Measurements from ENCODE around the gene ZGPAT.

The ZGPAT gene

DNA sequence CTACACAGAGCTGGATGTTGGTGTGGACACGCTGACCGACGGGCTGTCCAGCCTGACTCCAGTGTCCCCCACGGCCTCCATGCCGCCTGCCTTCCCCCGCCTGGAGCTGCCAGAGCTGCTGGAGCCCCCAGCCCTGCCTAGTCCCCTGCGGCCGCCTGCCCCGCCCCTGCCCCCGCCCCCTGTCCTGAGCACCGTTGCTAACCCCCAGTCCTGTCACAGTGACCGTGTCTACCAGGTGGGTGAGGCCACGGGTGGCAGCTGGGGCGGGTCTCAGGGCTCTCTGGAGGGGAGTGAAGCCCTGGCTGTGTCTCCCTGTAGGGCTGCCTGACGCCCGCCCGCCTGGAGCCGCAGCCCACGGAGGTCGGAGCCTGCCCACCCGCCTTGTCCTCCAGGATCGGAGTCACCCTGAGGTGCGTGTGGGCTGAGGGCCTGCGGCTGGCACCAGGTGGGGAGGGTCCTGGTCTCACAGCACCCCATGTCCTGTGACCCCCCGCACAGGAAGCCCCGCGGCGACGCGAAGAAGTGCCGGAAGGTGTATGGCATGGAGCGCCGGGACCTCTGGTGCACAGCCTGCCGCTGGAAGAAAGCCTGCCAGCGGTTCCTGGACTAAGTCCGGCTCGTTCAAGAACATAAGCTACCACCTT, 34.7 kb downstream of the ZGPAT start:
- H3K27ac ChIP-seq = no peak overlapping the region
- no peak for DNase-seq (ENCODE audit: low read depth, low spot score)

DNA sequence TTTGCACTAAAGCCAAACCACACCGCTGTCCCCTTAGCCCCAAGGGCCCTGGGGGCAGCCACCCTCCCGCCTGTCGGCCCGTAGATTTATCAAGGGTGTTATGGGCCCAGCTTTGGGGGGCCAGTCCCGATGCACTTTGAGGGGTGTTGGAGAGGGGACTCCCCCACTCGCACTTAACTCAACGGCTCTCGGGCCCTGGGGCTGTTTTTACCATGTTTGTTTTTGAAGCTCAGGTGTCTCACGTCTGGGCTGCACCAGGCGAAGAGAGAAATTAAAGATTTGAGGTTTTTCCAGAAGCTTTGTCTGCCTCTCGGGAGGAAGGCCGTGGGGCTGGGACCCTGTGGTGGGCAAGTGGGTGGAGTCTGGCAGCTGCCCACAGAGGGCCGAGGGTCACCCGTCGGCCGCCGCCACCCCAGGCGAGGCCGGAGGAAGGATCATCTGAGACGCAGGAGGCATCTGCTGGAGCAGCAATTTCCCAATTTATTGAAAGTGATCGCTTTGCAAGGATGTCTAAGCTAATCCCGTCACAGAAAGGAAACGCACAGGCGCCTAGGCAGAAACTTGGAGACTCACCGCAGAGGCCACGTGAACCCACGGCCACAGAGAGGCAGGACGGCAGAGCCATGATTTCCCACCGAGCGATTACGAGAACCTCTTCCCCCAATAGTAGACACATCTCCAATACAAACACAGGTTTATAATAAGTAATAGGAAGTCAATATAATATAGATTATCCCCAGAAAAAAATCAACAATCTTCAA, 35.6 kb downstream of the ZGPAT start:
- no peak overlapping the region for H3K27ac ChIP-seq
- DNase-seq (ENCODE audit: low read depth, low spot score) = no peak

DNA sequence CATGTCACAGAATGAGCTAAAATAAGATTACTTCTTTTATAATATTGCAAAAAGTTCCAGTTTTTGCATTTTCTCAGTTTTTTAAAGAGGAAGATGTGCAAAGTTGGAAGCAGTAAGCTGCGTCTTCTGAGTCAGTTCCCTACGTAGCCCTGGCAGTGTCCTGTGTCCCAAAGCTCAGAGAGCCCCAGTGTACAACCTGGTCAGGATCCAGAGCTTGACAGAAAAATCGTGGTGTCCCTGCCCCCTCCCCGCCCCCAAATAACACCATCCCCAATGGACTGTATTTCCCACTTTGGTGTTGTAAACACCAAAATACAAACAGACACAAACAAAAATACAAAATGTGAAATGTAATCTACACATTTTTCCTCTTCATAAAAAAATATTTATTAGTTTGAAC, 36.3 kb downstream of the ZGPAT start:
- H3K27ac ChIP-seq = no peak overlapping the region
- no peak for DNase-seq (ENCODE audit: low read depth, low spot score)

DNA sequence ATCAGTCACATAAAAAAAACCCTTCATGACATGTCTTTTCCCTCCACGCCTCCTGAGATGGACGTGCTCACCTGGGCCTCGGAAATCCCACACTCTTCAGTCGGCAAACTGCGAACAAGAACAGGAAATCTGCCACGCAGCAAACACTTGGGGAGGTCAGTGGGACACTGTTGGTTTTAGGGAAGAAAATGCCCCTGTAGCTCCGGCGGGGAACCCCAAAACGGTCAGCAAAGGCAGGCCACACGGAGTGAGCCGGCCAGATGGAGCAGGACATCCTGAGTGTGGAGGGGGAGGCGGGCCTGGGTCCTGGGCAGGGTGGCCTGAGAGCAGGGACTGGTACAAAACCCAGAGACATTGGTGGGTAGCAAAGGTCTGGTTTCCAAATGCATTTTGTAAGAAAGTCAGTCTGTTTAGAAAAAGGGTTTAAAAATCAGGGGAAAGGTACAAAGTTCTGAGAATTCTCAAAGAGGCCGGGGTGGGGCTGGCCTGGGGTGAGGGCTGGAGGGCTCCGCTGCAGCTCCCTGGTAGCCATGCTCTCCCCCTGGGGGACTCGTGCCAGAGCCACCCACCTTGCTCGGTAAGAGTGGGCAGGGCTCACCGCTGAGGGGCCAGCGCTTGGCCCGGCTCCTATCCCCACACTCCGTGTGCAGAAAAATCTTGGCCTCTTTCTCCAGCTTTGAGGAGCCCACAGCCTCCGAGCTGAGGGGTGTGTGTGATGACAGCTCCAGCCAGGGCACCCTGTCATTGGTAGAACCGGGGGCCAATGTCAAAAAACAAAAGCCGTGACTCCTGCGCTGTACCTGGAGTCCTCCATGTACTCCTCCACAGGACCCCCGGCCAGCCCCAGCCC, 37.0 kb downstream of the ZGPAT start:
- H3K27ac ChIP-seq = no peak overlapping the region
- no peak for DNase-seq (ENCODE audit: low read depth, low spot score)

DNA sequence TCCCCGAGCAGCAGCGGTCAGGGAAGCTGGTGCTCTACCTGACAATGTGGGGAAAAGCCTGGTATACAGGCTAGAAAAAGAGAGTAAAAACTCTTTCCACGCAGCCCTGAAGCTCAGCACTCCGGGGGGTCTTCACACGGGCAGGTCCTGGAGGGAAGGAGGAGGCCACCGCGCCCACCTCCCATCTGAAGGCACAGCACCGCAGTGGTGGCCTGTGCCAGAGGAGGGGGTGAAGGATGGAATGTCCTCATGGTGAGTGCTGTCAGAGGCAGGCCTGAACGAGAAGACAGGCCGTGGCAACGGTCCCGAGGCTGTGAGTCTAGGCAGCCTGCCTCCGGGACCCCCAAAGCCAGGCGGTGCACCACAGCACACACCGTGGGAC, 37.6 kb downstream of the ZGPAT start:
- DNase-seq (ENCODE audit: low read depth, low spot score) = no peak
- no peak overlapping the region for H3K27ac ChIP-seq

DNA sequence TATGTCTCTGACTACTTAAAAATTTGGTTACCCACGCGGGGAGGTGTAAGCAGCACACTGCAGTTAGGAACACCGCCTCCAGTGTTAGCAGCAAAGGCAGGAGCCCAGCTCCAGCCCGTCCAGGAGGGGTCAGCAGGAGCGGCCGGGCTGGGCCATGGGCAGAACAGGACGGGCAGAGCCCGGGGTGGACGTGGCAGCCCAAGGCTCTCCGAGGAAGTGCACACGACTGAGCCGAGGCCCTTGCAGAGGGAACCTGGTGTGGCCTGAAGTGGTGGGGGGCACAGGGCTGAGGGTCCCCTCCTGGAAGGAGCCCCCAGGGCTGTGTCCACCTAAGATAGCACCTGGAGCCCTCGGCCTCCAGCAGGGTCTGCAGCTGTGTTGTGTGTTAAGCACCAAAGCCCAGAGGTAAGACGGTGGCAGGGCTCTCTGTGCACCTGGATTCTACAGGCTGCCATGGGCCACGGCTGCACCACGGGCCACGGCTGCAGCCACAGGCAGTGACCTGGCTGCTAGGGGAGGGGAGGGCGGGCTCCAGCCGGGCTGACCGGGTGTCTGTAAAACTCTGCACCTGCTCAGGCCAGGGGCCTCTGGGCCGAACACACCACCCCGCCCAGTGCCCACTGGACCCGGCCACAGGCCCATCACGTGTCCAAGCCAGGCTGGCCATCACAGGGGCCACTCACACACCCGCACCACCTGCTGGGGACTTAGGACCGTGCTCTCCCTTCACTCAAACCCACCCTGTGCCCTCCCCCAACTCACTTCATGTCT, 38.3 kb downstream of the ZGPAT start:
- DNase-seq (ENCODE audit: low read depth, low spot score) = no peak
- H3K27ac ChIP-seq = no peak overlapping the region

DNA sequence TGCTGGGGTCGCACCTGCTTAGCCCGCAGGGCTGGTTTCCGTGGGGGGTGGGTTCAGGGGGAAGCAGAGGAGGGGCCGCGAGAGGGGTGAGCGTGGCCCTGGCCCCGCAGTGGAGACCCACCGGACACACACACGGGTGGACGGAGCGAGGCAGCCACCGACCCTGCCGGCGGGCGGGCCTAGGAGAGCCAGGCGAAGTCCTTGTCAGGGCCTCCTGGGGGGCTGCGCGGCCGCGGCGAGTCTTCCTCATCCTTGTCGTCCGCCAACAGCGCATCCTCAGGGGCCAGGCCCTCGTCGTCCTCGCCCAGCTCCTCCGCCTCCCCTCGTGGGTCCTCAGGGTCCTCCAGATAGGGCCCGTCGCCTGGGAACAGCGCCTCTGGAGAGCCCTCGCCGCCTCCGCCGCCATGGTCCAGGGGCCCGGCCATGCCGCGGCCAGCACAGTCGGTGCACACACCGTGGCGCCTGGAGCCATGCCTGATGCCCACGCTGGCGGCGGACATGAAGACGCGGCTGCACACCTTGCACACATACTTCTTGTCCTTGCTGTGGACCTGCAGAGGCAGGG, 39.0 kb downstream of the ZGPAT start:
- DNase-seq (ENCODE audit: low read depth, low spot score) = no peak
- H3K27ac ChIP-seq = no peak overlapping the region

DNA sequence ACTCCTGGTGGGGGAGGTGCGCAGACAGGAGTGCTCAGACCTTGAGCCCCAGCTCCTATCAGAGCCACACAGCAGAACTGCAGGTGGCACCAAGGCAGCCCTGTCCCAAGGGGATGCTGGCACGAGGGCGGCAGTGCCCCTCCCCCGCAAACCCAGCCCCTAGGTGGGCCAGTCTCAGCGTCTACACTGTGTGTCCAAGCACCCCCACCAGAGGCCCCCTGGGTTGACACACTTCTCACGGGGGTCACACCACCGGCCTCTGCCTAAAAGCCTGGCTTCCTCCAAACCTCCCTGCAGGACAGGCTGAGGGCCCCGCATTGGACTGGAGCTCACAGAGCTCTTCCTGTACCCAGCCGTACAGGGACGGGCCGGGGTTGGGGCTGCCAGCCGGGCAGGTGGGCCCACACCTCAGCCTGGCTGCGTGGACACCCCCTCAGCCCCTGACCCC, 39.8 kb downstream of the ZGPAT start:
- no peak overlapping the region for H3K27ac ChIP-seq
- no peak for DNase-seq (ENCODE audit: low read depth, low spot score)

DNA sequence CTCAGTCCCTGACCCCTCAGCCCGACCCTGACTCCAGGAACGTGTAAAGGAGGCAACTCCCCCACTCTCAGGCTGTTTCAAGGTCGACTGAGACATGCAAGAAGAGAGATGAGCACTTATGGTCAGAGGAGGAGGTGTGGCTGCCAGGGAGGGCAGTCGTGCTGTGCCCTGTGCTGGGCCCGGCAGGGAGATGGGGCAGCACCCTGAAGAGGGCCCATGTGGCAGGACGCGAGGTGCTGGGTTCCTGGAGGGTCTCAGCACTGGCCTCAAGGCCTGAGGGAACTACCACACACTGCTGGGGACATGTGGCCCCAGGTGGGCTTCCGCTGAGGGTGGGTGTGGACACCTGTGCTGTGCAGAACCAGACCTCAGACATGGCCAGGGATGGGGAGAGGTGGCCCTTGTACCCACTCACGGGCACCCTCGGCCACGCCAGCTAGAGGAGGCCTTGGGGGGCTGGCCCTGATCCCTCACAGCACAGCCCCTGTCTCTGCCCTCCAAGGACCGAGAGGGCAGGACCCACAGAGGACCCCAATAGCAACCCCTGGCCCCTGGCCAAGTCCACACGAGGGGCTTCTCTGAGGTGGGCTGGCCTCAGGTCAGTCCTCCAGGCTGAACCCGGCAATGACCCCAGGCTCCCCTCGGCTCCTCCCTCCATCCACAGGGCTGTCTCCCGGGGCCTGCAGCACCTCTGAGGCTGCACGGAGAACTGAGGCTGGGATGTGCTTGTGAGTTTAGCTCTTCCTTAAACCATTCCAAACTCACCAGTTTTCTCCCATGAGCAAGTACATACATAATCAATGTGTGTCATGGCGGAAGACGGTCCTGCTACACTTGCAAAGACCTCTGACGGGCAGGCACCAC, 40.5 kb downstream of the ZGPAT start:
- DNase-seq (ENCODE audit: low read depth, low spot score) = no peak
- no peak overlapping the region for H3K27ac ChIP-seq

DNA sequence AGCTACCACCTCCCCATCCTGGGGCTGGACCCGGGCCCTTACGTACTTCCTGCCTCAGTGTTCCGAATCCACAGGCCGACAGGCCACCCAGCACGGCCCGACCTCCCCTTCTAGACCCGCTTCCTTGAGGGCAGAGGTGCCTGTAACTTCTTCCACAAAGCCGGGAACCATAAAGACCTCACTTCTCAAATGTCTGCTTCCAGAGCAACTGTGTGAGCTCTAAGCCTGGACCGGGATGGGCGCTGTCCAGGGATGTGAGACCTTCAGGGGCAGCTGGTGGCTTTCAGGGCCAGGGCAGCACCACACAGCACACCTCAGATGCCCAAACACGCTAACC, 41.1 kb downstream of the ZGPAT start:
- H3K27ac ChIP-seq = no peak overlapping the region

DNA sequence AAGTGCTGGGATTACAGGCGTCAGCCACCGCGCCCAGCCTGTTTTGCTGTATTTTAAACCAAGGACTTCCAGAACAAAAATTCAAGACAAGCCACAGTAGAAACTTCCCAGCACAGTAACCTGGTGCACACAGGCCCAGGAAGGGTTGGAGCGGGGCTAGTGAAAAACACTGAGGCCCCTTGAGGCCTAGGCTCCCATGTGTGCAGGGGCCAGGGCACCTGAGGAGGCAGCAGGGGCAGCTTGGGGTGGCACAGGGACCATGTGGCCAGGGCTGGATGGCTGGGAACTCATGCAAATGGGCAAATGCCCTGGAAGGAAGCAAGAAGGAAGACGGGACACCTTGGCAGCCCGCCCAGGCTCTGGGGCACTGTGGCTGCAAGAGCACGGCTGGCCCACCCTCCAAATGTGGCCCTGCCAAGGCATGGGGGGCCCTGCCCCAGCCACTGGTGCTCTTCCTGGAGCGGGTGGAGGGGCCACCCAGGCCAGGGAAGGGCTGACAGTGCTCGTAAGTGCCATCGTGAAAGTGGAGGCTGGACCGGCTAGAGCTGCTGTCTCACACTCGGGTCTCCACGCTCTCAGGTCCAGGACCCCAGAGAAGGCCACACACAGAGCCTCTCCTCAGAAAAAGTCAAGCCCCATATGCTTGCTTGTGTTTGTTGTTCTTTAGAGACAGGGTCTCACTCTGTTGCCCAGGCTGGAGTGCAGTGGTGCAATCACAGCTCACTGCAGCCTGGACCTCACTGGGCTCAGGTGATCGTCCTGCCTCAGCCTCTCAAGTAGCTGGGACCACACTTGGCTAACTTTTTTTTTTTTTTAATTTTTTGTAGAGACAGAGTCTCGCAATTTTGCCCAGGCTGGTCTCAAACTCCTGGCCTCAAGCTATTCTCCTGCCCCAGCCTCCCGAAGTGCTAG, 42.0 kb downstream of the ZGPAT start:
- DNase-seq (ENCODE audit: low read depth, low spot score) = no peak
- H3K27ac ChIP-seq = no peak overlapping the region

More for the DNA sequence above, 41.1 kb downstream of the ZGPAT start:
- no peak for DNase-seq (ENCODE audit: low read depth, low spot score)

DNA sequence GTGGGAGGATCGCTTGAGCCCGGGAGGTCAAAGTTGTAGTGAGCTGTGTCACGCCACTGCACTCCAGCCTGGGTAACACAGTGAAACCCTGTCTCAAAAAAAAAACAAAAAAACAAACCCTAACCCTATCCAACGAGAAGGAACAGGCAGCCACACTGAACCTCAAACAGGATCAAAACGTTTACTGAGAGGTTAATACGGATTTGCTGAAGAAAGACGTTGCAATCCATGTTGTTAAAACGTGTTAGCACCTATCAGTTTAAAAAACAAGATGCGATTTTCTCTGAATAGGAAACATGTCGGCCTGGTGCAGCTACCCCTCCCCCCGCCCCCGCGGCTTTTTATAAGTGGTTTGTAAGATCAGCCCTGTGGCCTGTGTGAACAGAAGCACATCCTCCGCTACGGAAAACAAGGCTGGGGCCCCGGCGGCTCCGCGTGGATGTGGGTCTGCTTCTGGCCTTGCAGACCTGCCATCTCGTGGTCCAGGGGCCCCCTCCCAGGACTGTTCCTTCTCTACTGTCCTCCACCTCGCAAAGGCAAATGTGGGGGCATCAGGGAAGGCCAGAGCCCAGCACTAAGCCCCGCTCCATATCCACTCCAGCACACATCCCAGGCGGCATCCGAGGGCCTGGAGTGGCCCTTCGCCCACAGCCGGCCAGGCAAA, 43.1 kb downstream of the ZGPAT start:
- H3K27ac ChIP-seq = no peak overlapping the region
- DNase-seq (ENCODE audit: low read depth, low spot score) = no peak

DNA sequence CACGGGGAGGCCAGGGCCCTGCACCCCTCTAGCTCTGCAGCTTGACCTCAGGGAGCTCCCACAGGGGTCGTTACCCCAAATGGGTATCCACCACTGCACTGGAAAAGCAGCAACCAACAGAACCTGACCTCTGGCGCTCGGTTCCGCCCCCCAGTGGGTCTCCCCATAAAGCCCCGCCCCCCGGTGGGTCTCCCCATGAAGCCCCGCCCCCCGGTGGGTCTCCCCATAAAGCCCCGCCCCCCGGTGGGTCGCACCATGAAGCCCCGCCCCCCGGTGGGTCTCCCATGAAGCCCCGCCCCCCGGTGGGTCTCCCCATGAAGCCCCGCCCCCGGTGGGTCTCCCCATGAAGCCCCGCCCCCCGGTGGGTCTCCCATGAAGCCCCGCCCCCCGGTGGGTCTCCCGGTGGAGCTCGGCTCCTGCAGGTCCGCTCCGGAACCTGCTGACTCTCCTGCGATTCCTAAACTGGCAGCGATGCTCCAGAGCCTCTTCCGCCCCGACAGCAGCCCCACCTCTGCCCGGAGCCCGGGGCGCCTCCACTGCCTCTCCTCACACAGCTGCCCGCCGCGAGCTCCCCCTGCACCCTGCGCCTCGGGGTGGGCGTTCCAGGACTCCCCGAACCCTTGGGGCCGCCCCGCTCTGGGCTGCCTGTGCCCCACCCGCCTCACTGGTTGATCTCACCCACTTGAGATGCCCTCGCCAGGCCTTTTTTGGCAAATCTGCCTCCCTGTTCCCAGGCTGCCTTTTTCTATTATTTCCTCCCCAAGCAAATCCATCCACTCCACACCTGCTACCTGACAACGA, 43.8 kb downstream of the ZGPAT start:
- H3K27ac ChIP-seq = no peak overlapping the region
- DNase-seq (ENCODE audit: low read depth, low spot score) = no peak

DNA sequence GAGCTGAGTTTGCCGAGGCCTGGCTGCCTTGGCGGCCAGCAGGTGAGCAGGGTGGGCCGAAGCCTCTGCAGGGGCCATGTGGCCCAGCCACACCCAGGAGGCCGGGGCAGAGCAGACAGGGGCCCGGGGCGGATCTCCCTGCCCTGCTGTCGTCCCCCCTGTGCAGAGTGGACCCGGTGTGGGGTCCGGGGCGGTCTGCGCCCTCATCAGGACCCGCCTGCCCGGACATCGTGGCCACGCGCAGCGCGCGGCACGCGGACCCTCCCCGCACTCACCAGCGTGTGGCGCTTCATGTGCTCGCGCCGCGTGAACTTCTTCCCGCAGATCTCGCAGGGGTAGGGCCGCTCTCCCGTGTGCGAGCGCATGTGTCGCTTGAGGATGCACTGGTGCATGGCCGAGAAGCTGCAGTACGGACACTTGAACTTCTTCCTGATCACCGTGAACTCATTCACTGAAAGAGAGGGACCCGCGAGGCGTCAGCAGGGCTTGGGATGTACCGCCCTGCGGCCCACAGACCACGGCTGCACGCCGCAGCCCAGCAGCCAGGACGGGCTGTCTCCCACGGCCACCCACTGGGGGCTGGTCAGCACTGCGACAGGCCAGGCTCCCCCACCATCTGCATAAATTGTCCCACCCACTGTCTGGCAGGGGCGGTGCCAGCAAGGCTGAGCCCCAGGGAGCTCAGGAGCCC, 44.7 kb downstream of the ZGPAT start:
- no peak for DNase-seq (ENCODE audit: low read depth, low spot score)
- no peak overlapping the region for H3K27ac ChIP-seq

DNA sequence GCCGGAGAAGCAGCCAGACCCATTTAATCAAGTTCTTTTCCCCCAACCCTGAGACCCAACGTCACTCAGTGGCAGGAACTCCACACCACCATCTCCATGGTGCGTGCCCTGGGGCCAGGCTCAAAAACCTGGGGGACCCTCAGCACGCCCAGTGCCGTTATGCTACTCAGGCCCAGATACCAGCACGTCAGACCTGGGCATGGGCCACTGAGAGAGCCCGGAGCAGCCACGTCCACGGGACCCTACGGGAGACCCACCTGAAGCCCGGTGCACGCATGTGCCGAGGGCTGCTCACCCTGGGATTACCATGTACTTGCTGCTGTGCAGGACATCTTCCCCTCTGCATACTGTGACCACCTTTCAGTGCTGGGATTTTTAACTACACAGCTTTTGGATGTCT, 45.5 kb downstream of the ZGPAT start:
- no peak overlapping the region for H3K27ac ChIP-seq
- DNase-seq (ENCODE audit: low read depth, low spot score) = no peak

DNA sequence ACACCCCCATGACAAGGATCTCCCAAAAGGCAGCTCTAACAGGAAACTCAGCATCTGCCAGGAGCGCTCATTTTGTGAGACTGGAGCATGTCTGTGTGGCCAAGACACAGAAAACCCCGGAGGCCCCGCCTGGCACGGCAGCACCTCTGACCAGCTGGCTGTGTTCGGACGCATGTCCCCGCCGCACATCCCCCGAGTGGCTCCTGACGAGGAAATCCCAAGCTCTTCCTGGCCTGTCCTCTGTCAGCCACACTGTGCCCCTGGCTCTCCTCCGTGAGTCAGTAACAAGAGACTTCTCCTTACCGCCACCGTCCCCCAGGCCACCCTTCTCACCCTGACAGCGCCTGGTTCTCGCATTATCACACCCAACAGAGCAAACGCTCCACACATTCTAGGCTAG, 46.2 kb downstream of the ZGPAT start:
- no peak for DNase-seq (ENCODE audit: low read depth, low spot score)
- H3K27ac ChIP-seq = no peak overlapping the region
